OCI-LY3 (cell line): ENCODE data around the gene LITAFD.

Source experiments
- CTCF ChIP-seq: fragments of 200-600, 300-600 bp; sonication (generic); IDR thresholded peaks from 2 replicates; pipeline ENCODE4 v1.5.1; 2014; ENCODE audit warnings: antibody characterized with exemption, low read length, low read depth
- EZH2phosphoT487 ChIP-seq: fragments of 200-600 bp; shearing (Covaris generic); IDR thresholded peaks from 2 replicates; pipeline ENCODE4 v1.6.1; 2018; ENCODE audit warnings: antibody characterized with exemption, mixed run types, low read depth

GRCh38 chr16:8863594-8864424 lies 18.3 kb upstream of the LITAFD start:
- TF ChIP-seq CTCF (no peak), EZH2phosphoT487 (no peak)
